G401 (cell line): ENCODE measurements around the gene LCN15. TPM values are rescaled to one million over a fixed set of nuclear protein-coding genes. Genes with fewer than 3 reads are reported as not detected.
"Not testable (repeated sequence)": the region's sequence is repeated elsewhere in the genome, so short reads cannot be mapped to it uniquely, and the experiment has no call there.

Experiments used
- DNase-seq: peaks from one replicate; pipeline ENCODE4 v3.0.0-alpha.2; 2015; ENCODE audit warnings: low spot score
- in situ Hi-C: cut with HindIII; loops from 2 replicates; pipeline ENCODE4 v1.10.0; 2016; ENCODE audit warnings: low sequenced_read_pairs, mixed read lengths
- total RNA-seq: library from RNA; depleted of rRNA; stranded (reverse); fragments of >200 nt; shearing (Covaris generic); gene quantifications from 2 replicates; pipeline ENCODE4 v1.2.3, GENCODE V29; 2014

LCN15 gene
- total RNA-seq, 1 experiment from 2014 or later = not detected

- no peak for DNase-seq
- in situ Hi-C loops = no loop called here
Measured at GRCh38 chr9:136759436-136760325, 4.6 kb downstream of the LCN15 start.

GRCh38 chr9:136759001-136759400, 5.3 kb downstream of the LCN15 start:
- DNase-seq = no peak
- in situ Hi-C loops = no loop called here

- in situ Hi-C loops = no loop called here
- DNase-seq = no peak
Measured at GRCh38 chr9:136757751-136758140, 6.6 kb downstream of the LCN15 start.

- peak; percentile 82 for DNase-seq
- in situ Hi-C loops = no loop called here
Measured at GRCh38 chr9:136757328-136757727, 7.0 kb downstream of the LCN15 start.

GRCh38 chr9:136756836-136757235, 7.5 kb downstream of the LCN15 start:
- no peak for DNase-seq
- in situ Hi-C loops = no loop called here

GRCh38 chr9:136756134-136756438, 8.2 kb downstream of the LCN15 start:
- no peak for DNase-seq
- in situ Hi-C loops = no loop called here

- not testable (repeated sequence) for DNase-seq
Measured at GRCh38 chr9:136755302-136756133, 8.8 kb downstream of the LCN15 start.

GRCh38 chr9:136754626-136755301, 9.6 kb downstream of the LCN15 start:
- no peak for DNase-seq
- in situ Hi-C loops = no loop called here

More at GRCh38 chr9:136755302-136756133, 8.8 kb downstream of the LCN15 start:
- in situ Hi-C loops = not testable (repeated sequence)

GRCh38 chr9:136754059-136754572, 10.2 kb downstream of the LCN15 start:
- DNase-seq = no peak

GRCh38 chr9:136753371-136754058, 10.8 kb downstream of the LCN15 start:
- DNase-seq = no peak
- in situ Hi-C loops = no loop called here

More at GRCh38 chr9:136754059-136754572, 10.2 kb downstream of the LCN15 start:
- in situ Hi-C loops = no loop called here

GRCh38 chr9:136751814-136752213, 12.5 kb downstream of the LCN15 start:
- no peak for DNase-seq
- in situ Hi-C loops = no loop called here

GRCh38 chr9:136751244-136751643, 13.1 kb downstream of the LCN15 start:
- in situ Hi-C loops = no loop called here
- no peak for DNase-seq

- DNase-seq = no peak
- in situ Hi-C loops = no loop called here
Measured at GRCh38 chr9:136750526-136750925, 13.8 kb downstream of the LCN15 start.

- in situ Hi-C loops = no loop called here
Measured at GRCh38 chr9:136748666-136749611, 15.4 kb downstream of the LCN15 start.

GRCh38 chr9:136748201-136748600, 16.1 kb downstream of the LCN15 start, which contains the start of gene LCN6:
Gene LCN6 (minus strand): TSS chr9:136748525. CDS start chr9:136748483, 42 bp downstream.
- no peak for DNase-seq
- in situ Hi-C loops = no loop called here

More at GRCh38 chr9:136748666-136749611, 15.4 kb downstream of the LCN15 start:
- no peak for DNase-seq

GRCh38 chr9:136747161-136748060, 16.9 kb downstream of the LCN15 start:
- DNase-seq = no peak
- in situ Hi-C loops = no loop called here

GRCh38 chr9:136746621-136747020, 17.7 kb downstream of the LCN15 start:
- in situ Hi-C loops = no loop called here
- DNase-seq = no peak
